Adrenal gland (tissue), 5 donors: ENCODE data around the gene LRRC8E.

Source experiments
- CTCF ChIP-seq, 6 experiments: fragments of 450-650 bp in 4 of 6; fragments of 200-600 bp in 2 of 6; sonication (generic) in 1 of 6; IDR thresholded peaks; 1 replicate in 5 of 6; 2 replicates in 1 of 6; pipeline versions ENCODE4 v1.5.1 to v1.8.0; 2016 to 2021; ENCODE audit warnings: antibody characterized with exemption in 6 of 6, mild to moderate bottlenecking in 2 of 6, moderate library complexity in 1 of 6
- POLR2A ChIP-seq, 2 donors: fragments of 450-650 bp; IDR thresholded peaks; one replicate each; pipeline ENCODE4 v1.6.1; 2017; ENCODE audit warnings: antibody characterized with exemption in 2 of 2, mild to moderate bottlenecking in 2 of 2, moderate library complexity in 1 of 2
- donor health status: DM: no; HTN: no; CAD: no.

GRCh38 chr19:7924241-7924640 lies 35.9 kb downstream of the LRRC8E start:
- no peak for TF ChIP-seq CTCF (IDR thresholded peaks at IDR 0.05)
- no peak for TF ChIP-seq POLR2A (IDR thresholded peaks at IDR 0.05)
